NCI-H510A (cell line): ENCODE results near the gene MAPK13.
"Not testable (repeated sequence)": the region's sequence is repeated elsewhere in the genome, so short reads cannot be mapped to it uniquely, and the experiment has no call there.

ENCODE experiments used
- DNase-seq: peaks from one replicate; lab custom pipeline; 2025; lab: John Stamatoyannopoulos, UW

Gene MAPK13

DNA sequence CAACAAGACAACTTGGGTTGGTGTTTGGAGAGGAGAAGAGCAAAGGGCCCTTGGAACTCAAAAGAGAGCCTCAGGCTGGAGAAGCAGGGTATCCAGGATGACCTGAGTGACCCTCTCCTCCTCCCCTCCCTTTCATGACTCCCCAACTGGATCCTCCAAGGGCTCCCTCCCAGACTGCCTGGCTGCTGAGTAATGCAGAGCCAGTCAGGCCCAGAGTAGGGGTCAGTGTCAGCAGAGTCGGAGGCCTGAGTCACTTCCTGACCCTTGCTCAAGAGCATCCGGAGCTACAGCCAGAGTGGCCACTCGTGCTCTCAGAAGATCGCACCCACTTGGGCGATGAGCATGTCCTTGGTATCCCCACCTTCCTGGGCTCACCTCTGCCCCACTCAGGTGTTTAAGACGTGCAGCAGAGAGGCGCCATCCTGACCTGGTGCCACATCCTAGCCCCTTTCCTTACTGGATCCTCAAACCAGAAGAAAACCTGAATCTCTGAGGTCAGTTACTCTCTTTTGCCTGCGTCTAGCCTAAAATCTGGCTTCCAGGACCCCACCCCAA, 2.8 kb upstream of the MAPK13 start:
- no peak for DNase-seq

DNA sequence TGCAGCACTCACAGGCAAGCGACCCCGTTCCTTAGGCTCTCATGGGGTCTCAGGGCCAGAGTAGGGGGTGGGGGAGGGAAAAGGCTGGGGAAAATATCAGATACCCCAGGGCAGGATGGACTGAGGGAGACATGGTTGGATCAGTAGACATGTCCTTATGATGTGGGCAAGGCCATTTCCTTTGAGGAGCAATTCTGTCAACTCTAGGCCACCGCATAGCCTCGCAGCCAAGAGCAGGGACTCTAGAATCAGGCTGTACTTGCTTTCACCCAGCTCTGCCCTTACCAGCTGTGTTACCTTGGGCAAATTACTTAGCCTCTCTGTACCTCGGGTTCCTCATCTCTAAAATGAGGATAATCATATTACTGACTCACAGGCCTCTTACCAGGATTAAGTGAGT, 2.2 kb upstream of the MAPK13 start:
- DNase-seq = no peak

DNA sequence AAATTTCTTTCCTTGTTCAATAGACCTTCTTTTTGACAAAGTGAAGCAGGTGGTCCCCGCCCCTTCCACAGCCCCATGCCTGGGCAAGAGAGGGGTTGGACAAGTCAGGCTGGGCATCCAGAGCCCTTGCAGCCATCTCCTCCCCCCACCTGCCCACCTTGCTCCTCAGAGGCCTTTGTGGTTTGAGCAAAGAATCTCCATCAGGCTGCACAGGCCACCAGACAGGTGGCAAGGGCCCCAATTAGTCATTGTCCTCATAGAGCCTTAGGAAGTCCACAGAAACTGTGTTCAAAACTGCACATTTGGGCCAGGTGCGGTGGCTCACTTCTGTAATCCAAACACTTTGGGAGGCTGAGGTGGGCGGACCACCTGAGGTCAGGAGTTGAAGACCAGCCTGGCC, 1.5 kb upstream of the MAPK13 start:
- DNase-seq = no peak

DNA sequence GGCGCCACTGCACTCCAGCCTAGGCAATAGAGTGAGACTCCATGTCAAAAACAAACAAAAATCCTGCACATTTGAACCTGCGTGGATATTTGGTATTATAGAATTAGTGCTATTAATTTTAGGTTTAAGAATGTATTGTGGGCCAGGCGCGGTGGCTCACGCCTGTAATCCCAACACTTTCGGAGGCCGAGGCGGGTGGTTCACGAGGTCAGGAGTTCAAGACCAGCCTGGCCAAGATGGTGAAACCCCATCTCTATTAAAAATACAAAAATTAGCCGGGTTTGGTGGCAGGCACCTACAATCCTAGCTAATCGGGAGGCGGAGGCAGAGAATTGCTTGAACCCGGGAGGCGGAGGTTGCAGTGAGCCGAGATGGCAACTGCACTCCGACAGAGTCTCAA, 979 bp upstream of the MAPK13 start:
- not testable (repeated sequence) for DNase-seq

GRCh38 chr6:36130667-36131510, 576 bp downstream of the MAPK13 start:
- DNase-seq = peak; percentile 91

- peak; percentile 91 for DNase-seq
Measured at GRCh38 chr6:36131511-36132245, 1.4 kb downstream of the MAPK13 start.

- DNase-seq = no peak
Measured at GRCh38 chr6:36132246-36132895, 2.1 kb downstream of the MAPK13 start.

- no peak for DNase-seq
Measured at GRCh38 chr6:36133148-36133547, 2.8 kb downstream of the MAPK13 start.

DNA sequence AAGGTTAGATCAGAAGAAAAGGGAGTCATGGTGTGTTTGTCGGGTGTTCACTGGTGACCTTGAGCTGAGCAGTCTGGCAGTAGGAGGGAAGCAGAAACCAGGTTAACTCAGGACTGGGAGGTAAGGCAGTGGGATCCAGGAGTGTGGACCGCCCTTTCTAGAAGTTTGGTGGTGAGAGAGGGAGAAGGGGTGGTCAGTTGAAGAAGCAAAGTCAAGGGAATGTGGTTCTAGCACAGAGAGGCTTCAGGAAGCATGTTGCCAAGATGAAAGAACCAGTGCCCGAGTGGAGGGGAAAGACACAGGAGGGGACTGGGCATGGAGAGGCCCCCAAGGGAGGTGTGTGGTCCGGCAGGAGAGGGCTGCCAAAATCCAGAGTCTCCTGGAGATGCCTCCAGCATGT, 3.6 kb downstream of the MAPK13 start:
- DNase-seq = no peak

DNA sequence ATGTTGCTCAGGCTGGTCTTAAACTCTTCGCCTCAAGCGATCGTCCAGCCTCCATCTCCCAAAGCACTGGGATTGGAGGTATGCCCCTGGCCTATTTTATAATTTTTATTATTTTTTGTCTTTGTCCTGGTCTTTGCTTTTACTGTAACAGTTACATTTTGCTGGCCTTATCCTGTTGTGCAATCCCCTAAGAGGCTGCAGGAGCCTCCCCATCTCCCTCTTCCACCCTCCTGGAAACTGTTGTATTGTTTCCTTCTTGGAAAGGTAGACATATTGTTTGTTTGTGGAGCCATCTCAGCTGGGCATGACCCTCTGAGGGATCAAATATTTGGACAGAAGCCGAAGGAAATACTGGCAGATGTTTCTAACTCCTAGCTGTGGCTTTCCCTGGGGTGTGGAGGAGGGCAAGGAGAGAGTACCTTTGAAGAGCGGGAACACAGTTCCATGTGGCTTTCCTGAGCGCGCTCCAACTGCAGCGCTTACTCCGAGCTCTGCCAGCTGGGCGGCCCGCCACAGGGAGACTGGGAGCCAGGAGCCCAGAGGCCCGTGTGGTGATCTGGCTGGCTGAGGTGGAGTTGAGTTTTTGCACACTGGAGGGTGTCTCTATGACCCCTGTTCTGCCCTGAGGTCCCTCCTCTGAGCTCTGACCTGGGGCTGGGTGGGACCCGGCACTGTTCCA, 4.9 kb downstream of the MAPK13 start:
- DNase-seq = no peak

GRCh38 chr6:36136034-36136433, 5.7 kb downstream of the MAPK13 start:
- no peak for DNase-seq

- DNase-seq = no peak
Measured at GRCh38 chr6:36136551-36136950, 6.2 kb downstream of the MAPK13 start.

GRCh38 chr6:36138667-36139066, 8.4 kb downstream of the MAPK13 start:
- DNase-seq = no peak

- DNase-seq = no peak
Measured at GRCh38 chr6:36139431-36139830, 9.1 kb downstream of the MAPK13 start.

DNA sequence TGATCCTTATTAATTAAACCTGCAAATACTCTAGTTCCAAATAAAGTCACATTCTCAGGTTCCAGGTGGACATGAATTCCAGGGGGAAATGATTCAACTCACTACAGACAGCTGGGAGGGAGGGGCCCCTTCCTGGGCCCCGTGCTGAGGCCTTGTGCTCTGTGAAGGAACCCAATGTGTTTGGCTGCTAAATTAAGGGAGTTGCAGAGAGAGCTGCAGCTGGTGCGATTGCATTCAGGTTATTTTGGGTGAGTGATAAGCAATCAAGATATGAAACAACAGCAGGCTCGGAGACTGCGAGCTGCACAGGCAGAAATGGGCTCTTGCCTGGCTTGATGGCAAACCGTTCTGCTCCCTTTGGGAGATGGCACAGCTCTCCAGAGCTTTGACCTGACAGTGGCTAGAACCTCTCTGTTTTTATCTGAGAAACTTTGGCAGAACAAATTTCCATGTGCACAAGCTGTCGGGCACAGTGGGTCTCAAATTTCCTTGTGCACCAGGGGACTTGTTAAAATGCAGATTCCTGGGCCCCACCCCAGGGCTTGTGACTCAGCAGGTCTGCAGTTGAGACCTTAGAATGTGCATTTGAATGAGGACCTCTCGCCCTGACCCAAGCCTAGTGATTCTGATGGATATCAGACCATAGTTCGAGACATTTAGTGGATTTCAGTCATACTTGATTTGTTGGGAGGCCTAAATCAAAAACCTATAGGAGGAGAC, 9.8 kb downstream of the MAPK13 start:
- DNase-seq = no peak

DNA sequence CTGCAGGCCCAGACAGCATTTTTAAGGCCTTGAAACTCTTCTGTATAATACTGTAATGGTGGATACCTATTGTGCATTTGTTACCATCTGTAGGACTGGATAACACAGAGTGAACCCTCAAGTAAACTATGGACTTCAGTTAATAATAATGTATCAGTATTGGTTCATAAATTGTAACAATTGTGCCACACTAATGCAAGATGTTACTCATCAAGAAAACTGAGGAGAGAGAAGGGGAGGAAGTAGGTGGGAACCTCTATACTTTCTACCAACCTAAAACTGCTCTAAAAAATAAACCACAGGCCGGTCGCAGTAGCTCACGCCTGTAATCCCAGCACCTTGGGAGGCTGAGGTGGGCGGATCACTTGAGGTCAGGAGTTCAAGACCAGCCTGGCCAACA, 10.8 kb downstream of the MAPK13 start:
- DNase-seq = no peak

DNA sequence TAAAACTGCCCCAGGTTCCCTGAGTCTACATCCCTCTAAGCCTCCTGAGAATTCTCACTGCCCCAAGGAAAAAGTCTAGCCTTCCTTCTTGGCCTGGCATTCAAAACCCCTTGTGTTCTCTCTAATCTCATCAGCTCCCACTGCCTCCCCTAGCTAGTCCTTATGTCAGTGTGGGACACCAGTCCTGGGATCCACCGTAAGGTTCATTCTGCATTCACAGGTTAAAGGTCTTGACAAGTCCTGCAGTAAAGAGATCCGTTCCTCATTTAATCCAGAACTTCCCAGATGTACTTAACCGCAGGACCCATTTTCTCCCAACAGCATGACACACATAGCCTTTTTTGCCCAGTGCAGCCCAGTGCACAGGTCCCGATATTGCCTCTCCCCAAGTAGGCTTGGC, 11.6 kb downstream of the MAPK13 start:
- no peak for DNase-seq

DNA sequence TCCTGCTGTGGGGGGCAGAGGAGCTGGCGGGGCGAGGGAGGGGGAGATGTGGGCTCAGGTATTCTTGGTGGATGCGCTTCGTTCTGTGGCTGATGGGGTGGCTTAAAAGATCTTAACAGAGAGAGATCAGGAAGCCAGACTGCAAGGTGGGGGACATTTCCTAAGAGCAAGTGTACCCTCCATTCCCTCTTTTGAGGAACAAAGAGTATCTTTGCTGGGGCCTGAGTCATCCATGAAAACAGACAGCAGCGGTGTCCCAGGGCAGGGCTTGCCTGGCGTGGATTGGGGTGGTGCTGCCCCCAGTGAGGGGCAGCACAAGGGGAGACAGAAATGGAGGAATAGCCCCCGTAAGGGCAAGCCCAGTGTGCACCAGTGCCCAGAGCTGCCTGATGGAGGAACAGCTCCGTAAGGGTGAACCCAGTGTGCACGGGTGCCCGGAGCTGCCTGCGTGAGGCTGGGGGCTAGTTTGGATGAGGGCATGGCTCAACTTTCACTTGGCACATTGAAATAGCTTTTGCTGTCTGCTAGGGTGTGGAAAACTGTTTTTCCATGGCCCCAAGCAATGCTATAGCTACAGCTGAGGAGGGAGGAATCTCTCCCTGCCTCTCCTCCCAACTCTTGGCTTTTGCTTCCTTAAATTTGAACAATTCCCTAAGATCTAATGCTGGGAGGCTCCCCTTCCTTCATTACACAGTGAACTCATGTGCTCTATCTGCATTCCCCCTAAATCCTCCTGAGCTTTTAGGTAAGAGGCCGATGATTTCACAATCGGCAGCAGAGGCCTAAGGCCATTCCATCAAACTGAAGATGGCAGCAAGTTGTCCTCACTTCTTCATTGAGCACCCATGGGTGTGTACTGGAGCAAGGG, 12.9 kb downstream of the MAPK13 start:
- no peak for DNase-seq

GRCh38 chr6:36145495-36145894, 15.2 kb downstream of the MAPK13 start:
- no peak for DNase-seq

DNA sequence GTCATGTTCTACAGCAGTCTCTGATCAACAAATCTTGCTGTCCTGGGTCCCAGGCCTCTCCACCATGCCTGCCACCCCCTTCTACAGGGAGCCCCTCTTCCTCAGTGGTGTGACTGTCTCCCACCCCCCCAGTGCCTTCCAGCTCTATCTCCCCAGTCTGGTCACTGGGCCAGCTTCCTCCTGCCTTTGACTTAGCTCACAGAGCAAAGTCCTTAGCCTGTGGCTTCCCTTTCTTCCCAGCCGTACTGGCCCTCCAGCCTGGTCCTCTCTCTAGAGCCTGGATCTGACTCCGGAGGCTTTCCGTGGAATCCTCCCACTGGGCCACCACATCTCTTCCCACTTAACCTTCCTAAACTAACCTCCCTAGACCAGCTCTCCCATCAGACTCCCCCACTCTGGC, 17.0 kb downstream of the MAPK13 start:
- DNase-seq = no peak
